GM06990 (cell line): ENCODE data around the gene COL2A1.

Experiments
- DNase-seq: peaks from one replicate; pipeline ENCODE4 v3.0.0-alpha.2; 2011; ENCODE audit not compliant: insufficient read length; ENCODE audit errors: extremely low read depth
- H3K27me3 ChIP-seq: replicated peaks from 2 replicates; pipeline ENCODE4 v1.6.0; 2011; ENCODE audit warnings: low read length; ENCODE audit not compliant: control insufficient read depth, insufficient read depth
- H3K36me3 ChIP-seq: 2 replicates; pipeline ENCODE4 v1.5.1; 2011; ENCODE audit warnings: low read length; ENCODE audit not compliant: control insufficient read depth, insufficient read depth
- H3K4me3 ChIP-seq: replicated peaks from 2 replicates; pipeline ENCODE4 v1.5.1; 2011; ENCODE audit warnings: low read depth, mild to moderate bottlenecking, control low read depth, low read length
- TF ChIP-seq, protein P1 (sequence below): IDR thresholded peaks from 2 replicates; pipeline ENCODE4 v1.5.1; 2011; ENCODE audit warnings: low read length, control low read depth, mild to moderate bottlenecking, inconsistent platforms; ENCODE audit not compliant: insufficient read depth, poor library complexity, severe bottlenecking

COL2A1 gene

DNA sequence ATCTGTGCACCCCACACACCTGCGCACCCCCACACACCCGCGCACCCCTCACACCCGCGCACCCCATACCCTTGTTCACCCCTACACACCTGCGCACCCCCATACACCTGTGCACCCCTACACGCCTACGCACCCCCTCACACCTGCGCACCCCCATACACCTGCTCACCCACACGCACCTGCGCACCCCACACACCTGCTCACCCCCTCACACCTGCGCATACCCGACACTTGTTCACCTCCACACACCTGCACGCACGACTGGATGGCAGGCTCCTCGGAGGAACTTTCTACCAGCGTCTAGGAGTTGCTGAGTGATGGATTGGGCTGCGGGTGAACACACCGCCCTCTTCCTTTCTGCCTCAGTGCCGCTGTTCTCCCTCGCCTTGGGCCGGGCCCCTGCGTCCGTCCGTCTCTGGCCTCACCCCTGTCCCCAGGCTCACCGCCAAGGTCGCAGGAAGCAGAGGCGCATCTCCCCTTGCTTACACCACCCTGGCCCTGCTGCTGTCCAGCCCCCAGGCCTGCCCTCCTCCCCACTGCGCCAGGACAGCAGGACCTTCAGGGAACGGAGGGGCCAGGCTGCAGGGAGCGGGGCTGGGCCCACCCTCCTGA is 61.6 kb downstream of the COL2A1 start:
- no peak for DNase-seq

DNA sequence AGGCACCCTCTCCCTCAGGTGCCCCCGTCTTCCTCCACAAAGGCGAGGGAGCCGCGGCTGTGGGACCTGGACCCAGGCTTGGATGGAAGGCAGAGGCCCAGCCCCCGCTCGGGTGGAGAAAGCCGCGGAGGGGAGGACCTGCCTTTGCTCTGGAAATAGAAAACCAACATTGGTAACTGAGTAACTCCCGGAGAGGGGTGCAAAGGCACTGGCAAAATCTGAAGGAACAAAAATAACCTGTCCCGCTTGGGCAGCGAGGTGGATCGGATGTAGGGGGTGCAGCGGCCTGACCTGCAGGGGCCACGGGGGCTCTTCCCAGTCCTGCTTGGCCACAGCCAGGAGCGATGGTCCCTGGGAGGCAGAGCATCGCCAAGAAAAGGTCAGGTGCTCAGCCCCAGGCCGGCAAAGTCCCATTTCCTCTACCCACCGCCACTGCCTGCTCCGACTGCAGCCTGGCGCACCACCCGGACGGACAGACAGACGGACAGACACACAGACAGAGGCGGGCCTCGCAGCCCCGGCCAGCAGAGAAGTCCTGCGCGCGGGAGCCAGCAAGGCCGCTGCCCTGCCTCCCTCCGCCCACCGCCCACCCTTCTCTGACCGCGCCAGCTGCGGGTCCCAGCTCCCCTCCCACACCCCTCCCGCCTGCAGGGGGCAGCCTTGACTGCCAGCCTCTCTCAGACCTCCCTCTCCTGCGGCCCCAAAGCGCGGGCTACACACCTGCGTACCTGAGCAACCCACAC is 62.2 kb downstream of the COL2A1 start:
- DNase-seq = peak; percentile 13
- Histone ChIP-seq H3K27me3 (peaks cover 4% of the 10 kb centered on the region), H3K4me3 (no peak overlapping the region)

More for the DNA sequence above, 61.6 kb downstream of the COL2A1 start:
- H3K36me3 ChIP-seq = no peaks in the 10 kb centered on the region
- H3K27me3 ChIP-seq = peaks cover 4% of the 10 kb centered on the region
- no peak overlapping the region for H3K4me3 ChIP-seq
- TF ChIP-seq, protein P1, sequence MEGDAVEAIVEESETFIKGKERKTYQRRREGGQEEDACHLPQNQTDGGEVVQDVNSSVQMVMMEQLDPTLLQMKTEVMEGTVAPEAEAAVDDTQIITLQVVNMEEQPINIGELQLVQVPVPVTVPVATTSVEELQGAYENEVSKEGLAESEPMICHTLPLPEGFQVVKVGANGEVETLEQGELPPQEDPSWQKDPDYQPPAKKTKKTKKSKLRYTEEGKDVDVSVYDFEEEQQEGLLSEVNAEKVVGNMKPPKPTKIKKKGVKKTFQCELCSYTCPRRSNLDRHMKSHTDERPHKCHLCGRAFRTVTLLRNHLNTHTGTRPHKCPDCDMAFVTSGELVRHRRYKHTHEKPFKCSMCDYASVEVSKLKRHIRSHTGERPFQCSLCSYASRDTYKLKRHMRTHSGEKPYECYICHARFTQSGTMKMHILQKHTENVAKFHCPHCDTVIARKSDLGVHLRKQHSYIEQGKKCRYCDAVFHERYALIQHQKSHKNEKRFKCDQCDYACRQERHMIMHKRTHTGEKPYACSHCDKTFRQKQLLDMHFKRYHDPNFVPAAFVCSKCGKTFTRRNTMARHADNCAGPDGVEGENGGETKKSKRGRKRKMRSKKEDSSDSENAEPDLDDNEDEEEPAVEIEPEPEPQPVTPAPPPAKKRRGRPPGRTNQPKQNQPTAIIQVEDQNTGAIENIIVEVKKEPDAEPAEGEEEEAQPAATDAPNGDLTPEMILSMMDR = no peak

DNA sequence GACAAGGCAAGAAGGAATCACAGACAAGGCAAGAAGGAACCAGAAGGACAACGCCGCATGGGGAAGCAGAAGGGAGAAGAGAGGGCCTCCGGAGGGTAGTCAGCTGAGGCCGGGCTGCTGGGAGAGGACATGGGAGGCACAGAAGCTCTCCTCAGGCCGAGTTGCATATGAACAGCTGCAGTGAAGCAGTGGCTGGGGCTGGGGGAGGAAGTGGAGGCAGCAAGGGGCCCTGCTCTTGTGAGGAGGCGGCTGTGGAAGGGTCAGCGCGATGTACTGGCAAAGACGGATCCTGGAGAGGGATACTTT is 62.8 kb downstream of the COL2A1 start:
- Histone ChIP-seq H3K27me3 (peaks cover 4% of the 10 kb centered on the region), H3K36me3 (no peaks in the 10 kb centered on the region), H3K4me3 (no peak overlapping the region)
- TF ChIP-seq, protein P1 = no peak
- no peak for DNase-seq

More for the DNA sequence above, 62.2 kb downstream of the COL2A1 start:
- TF ChIP-seq, protein P1 = peak; percentile 51
- H3K36me3 ChIP-seq = no peaks in the 10 kb centered on the region

DNA sequence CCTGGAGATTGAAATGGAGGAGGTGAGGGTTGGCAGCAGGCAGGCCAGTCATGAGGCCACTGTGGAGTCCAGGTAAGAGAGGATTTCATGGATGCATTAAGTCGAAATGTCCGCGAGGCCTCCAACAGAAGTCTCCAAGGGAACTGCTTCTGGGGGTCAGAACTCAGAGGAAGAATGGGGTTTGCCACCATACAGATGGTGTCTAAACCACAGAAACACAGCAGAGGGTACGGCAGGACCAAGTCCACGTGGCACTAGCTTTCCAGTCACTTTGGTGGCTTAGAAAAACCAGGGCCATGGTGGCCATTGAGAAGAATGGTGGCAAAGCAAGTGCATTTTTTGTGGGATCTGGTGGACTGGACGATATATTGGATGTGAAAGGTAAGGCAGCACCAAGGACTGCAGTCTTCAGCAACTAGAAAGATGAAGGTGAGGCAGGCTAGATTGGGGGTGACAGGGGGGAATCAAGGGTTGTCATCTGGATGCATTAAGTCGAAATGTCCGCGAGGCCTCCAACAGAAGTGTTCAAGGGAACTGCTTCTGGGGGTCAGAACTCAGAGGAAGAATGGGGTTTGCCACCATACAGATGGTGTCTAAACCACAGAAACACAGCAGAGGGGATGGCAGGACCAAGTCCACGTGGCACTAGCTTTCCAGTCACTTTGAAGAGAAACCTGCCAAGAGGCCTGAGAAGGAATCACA is 63.4 kb downstream of the COL2A1 start:
- no peaks in the 10 kb centered on the region for H3K36me3 ChIP-seq
- peaks cover 3% of the 10 kb centered on the region; the same call in 1 of the 2 replicates for H3K27me3 ChIP-seq
- no peak overlapping the region for H3K4me3 ChIP-seq
- TF ChIP-seq, protein P1 = no peak
- no peak for DNase-seq

DNA sequence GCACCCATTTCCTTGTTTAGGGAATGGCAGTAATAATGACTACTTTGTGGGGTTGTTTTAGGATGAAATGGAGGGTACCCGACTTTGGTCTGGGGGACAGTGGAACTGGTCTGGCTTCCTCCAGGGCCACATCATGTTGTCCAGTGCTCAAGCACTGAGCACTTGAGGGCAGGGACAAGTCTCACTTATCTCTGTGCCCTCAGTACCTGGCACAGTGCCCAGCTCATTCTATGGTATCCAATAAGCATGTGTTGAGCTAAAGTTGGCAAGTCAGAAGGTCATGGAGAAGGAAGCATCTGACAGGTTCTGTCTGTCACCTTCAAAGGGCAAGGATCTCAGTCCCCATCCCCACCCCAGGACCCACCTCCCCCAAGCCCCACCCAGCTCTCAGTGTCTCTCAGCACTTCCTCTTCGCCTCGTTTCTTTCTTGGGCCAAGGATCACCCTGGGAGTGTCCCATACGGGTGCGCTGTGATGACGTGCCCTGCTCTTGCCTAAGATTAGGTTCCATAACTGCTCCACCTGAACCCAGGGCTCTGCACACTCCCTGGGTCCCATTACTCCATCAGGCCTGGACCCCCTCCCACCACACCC is 65.2 kb downstream of the COL2A1 start:
- no peaks in the 10 kb centered on the region for H3K36me3 ChIP-seq
- TF ChIP-seq, protein P1 = no peak
- no peak overlapping the region for H3K4me3 ChIP-seq
- DNase-seq = no peak
- H3K27me3 ChIP-seq = no peaks in the 10 kb centered on the region; the same call in 1 of the 2 replicates
